Dermis microvascular lymphatic vessel endothelial cell (primary cell): ENCODE measurements around the gene MIF4GD. TPM values are rescaled to one million over a fixed set of nuclear protein-coding genes. Genes with fewer than 3 reads are reported as not detected.

Experiments used
- DNase-seq, 2 donors: peaks; one replicate each; pipeline versions ENCODE4 v3.0.0 to v3.0.0-alpha.2; 2010; ENCODE audit warnings: low read depth in 2 of 2
- total RNA-seq: library from RNA; depleted of rRNA; stranded (reverse); fragments of >200 nt; gene quantifications from 2 replicates; pipeline ENCODE4 v1.2.1, GENCODE V29; 2014

MIF4GD gene
- total RNA-seq, 1 donor from 2014 or later: 10.4 TPM

DNA sequence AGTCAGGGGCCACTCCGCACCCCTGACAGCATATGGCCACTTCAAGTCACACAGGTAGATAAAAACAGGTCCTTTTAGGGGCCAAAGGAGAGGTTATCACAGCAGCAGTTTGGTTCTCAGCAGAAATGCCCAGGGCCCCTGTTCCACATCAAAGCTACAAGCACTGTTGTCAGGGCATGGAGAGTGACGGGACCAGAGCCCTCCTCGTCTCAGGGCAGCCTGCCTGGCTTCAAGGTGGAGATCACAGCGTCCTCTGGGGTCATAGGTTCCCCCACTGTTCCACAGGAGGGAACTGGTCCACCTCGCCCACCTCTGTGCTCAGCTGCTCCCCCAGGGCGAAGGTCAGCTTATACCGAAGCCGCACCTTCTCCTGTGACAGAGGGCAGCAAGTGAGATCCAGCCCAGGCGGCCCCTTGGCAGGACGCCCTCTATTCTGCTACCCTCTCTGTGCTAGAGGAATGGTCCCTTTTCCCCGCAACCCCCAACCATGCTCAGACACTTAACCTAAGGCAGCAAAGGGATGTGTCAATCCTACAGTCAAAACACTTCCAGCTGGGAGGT lies 32.9 kb downstream of the MIF4GD start:
- DNase-seq: no peak

DNA sequence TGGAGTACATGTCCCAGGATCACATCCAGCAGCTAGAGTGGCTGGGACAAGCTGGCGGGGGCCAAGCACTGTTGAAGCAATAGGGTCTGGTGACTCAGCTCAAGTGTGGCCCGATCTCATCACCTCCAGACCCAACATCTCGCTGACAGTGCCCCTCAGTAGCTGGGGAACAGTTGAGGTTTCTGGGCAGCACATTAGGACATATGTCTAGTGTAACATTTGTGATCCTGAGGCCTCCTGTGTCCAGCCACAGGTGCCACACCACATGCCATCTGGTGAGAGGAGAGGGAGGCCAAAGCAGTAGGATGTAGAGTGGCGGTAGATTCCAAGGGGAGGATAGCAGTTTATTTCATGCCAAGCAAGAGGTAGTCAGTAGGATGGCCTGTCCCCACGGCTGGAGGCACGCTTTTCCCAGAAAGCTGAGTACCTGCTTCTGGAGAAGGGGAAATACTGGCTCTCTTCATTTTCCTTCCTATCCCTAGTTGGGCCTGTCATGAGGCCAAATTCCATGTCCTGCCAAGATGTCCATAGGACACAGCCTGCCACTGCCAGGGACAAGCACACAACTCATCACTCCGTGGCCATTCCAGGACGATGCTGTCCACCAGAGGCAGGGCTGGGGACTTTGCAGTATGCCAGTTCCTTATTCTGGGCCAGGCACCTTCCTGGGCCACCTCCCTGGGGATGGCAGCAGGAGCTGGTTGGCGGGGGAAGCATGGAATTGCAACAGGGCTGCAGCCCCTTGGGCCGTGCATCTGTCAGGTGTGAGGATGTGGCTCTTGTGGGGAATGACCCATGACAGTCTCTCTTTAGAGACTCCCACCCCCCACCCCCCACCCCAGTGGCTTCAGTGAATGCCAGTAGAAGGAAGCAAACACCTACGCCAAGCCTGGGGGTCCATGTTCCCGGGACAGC lies 33.7 kb downstream of the MIF4GD start:
- no peak for DNase-seq

DNA sequence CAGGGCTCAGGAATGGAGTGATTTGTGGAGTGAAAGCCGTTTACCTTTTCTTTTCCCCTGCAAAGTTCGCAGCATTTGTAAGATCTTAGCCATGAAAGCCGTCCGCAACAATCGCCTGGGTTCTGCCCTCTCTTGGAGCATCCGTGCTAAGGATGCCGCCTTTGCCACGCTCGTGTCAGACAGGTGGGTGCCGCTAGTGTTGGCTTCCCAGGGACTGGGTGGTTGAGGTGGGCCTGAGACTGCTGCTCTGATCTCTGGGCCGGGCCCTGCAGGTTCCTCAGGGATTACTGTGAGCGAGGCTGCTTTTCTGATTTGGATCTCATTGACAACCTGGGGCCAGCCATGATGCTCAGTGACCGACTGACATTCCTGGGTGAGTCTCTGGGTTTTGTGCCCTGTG lies 38.2 kb downstream of the MIF4GD start:
- no peak for DNase-seq

DNA sequence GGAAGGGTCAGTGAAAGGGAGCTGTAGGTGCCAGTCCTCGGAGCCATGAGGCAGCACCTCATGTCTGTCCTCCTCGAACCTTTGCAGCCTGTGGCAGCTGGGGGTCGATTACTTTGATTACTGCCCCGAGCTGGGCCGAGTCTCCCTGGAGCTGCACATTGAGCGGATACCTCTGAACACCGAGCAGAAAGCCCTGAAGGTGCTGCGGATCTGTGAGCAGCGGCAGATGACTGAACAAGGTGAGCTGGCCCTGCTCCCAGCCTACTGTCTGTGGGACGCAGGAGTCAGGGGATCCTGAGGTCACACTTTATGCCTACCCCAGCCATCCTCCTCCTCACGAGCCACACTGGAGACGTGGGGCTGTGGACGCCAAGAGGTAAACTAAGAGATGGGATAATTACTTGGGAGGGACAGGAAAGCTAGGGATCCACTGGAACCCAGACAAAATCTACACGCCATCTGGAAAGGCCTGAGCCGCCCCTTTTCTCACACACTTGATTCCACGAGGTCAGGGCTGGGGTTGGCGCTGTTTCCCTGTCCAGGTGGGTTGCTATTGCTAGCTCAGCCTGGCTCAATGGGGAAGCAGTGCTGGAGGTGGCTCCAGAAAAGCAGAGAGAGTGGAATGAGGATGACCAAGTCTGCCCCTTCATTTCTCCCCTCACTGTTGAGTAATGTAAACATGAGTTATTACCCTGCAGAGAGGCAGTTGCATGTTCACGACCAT lies 39.1 kb downstream of the MIF4GD start:
- DNase-seq: no peak

DNA sequence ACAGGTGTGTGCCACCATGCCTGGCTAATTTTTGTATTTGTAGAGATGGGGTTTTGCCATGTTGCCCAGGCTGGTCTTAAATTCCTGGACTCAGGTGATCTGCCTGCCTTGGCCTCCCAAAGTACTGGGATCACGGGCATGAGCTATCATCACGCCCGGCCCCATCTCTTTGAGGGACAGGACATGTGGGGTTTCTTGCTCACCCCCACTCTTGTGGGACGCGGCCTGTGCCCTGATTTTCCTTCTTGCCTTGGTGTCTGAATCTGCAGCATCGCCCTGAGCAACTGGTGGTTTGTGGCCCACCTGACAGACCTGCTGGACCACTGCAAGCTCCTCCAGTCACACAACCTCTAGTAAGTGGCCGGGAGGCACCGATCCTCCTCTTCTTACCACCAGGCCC lies 40.0 kb downstream of the MIF4GD start:
- no peak for DNase-seq

DNA sequence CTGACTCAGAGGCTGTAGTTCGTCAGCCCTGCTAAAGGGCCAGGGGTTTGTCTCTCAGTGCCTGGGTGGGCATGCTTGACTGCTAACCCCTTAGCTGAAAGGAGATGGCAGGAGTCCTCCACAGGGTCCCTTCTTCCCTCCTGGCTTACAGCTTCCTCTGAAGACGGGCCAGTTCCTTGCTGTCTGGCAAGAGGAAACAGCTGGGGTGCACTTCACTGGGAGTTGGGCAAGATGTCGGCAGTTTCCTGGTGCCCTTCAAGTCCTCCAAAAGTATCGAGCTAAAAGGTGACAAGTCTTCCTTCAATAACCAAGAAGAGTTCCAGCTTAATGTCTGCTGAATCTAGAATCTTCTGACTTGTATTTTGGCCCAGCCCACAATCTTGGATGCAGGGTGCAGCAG lies 42.2 kb downstream of the MIF4GD start:
- DNase-seq: no peak

DNA sequence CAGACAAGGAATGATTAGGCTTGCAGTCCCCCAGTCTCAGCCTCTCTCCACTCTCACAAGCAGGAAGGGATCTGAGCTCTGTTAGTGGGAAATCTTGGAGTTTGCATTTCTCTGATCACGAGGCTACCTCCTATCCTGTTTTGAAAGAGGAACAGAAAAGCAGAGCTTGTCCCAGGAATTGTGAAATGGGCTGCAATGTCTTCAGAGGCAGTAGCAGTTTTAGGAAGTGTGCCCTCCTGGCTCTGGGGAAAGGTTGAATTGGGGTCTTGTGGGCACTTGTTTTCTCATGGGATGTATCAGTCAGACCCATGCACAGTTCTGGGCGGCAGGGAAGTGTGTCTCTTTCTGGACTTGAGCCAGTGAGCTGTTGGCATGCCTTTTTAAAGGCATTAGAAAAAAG lies 42.7 kb downstream of the MIF4GD start:
- peak in 1 of 2 donors; percentile 42 for DNase-seq

DNA sequence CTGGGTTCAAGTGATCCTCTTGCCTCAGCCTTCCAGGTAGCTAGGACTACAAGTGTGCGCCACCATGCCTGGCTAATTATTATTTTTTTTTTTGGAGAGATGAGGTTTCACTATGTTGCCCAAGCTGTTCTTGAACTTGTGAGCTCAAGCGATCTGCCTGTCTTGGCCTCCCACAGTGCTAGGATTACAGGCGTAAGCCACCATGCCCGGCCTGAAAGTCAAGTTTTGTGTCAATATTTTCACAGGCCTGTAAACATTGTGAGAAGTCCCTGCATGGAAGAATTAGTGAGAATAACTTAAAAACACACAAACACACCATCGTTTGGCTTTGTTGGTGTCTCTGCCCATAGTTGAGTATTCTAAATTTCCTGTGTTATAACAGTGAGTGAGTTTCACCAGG lies 43.3 kb downstream of the MIF4GD start:
- DNase-seq: no peak

DNA sequence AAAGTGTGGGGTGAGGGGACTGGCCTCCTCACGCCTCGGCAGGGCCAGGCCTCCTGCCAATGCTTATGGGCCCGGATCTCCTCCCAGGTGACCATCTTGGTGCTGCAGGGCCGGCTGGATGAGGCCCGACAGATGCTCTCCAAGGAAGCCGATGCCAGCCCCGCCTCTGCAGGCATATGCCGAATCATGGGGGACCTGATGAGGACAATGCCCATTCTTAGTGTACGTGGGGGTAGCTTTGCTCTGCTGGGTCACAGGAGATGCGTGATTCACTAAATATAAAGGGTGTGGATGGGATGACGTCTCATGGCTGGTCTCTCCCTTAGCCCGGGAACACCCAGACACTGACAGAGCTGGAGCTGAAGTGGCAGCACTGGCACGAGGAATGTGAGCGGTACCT lies 46.0 kb downstream of the MIF4GD start:
- no peak for DNase-seq

DNA sequence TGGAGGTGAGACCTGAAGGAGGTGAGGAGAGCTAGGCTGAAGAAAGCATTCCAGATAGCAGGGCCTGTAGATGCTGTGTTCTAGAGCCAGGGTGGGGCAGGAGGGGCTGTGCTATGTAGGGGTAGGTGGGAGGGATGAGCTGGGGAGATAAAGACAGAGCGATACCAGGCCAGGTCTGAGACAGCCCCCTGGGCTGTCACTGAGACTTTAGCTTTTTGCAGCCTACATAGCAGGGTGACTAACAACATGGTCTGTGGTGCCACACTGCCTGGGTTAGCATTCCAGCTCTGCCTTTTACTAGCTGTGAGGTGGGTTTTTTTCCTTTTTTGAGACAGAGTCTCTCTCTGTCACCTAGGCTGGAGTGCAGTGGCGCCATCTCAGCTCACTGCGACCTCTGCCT lies 51.2 kb downstream of the MIF4GD start:
- DNase-seq: no peak

DNA sequence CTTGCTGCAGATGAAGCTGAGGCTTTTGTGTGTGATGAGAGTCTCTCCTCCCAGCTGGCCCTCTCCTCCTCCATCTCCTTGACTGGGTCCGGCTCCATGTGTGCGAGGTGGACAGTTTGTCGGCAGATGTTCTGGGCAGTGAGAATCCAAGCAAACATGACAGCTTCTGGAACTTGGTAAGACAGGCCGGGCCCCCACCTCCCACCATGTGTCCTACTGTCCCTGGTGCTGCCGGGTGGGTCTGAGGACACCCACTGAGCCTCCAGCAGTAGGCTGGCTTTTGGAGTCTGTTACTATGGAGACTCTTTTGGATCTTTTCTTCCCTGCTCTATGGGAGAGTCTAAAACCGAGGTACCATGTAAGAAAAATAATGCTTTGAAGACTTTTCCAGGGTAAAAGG lies 52.9 kb downstream of the MIF4GD start:
- DNase-seq: no peak

Other genes starting within 250 kb of the MIF4GD start
- 138 and 188 TPM in 2 replicates for gene ATP5PD, start 224.3 kb downstream of the MIF4GD start, total RNA-seq
- 9.1 and 14.9 TPM in 2 replicates for gene KCTD2, start 224.0 kb downstream of the MIF4GD start, total RNA-seq
- 3.9 and 4.6 TPM in 2 replicates for gene SLC16A5, start 183.3 kb downstream of the MIF4GD start, total RNA-seq
- gene ARMC7, start 161.3 kb downstream of the MIF4GD start, total RNA-seq: 3.9 and 6.2 TPM in 2 replicates
- gene NT5C, start 139.5 kb downstream of the MIF4GD start, total RNA-seq: 42.4 and 46.0 TPM in 2 replicates
- gene JPT1, start 116.7 kb downstream of the MIF4GD start, total RNA-seq: 87.1 and 122 TPM in 2 replicates
- gene SUMO2, start 88.3 kb downstream of the MIF4GD start, total RNA-seq: 90.8 and 94.6 TPM in 2 replicates
- 39.4 and 39.7 TPM in 2 replicates for gene NUP85, start 65.6 kb downstream of the MIF4GD start, total RNA-seq
- gene GGA3, start 9.6 kb downstream of the MIF4GD start, total RNA-seq: 6.3 and 12.0 TPM in 2 replicates
- 60.1 and 70.2 TPM in 2 replicates for gene MRPS7, start 9.4 kb downstream of the MIF4GD start, total RNA-seq
- 6.2 and 6.6 TPM in 2 replicates for gene SLC25A19, start 18.2 kb upstream of the MIF4GD start, total RNA-seq
- 69.3 and 81.2 TPM in 2 replicates for gene GRB2, start 134.4 kb upstream of the MIF4GD start, total RNA-seq
- 17.2 and 27.2 TPM in 2 replicates for gene TMEM94, start 185.4 kb upstream of the MIF4GD start, total RNA-seq
- gene CASKIN2, start 244.3 kb upstream of the MIF4GD start, total RNA-seq: 7.2 and 10.9 TPM in 2 replicates
- 10.7 and 12.5 TPM in 2 replicates for gene TSEN54, start 245.3 kb upstream of the MIF4GD start, total RNA-seq